CD4-positive, alpha-beta T cell treated with Interleukin-17A for 1 hour (primary cell): ENCODE data around the gene RTP5.
A peak's percentile ranks its signal among the peaks of the same experiment; 100 is the strongest.

ENCODE experiments used
- DNase-seq: peaks from one replicate; pipeline ENCODE4 v3.0.0-alpha.2; 2020

The RTP5 gene

DNA sequence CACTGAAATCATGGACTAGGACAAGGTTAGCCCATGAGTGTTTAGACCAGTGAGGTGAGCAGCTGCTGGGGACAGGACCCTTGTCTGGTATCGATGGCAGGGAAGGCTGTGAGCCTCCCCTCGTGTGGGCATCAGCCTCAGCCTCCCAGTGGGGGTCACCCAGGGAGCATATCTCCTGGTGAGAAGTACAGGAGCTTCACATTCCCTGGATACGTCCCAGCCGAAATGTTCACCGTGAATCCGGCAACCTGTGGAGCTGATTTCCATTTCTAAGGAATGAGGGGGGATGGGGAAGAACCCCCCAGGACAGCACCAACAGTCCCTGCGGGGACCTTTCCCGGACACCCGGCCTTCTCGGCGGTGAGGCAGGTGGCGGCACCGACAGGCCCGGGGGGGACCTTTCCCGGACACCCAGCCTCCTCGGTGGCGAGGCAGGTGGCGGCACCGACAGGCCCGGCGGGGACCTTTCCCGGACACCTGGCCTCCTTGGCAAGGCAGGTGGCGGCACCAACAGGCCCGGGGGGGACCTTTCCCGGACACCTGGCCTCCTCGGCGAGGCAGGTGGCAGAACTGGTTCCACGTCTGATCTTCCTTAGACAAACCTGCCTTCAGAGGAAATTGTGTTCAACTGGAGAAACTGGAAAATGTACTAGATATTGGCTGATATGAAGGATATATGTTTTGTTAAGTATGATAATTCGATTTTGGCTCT is 21.2 kb downstream of the RTP5 start:
- no peak for DNase-seq

DNA sequence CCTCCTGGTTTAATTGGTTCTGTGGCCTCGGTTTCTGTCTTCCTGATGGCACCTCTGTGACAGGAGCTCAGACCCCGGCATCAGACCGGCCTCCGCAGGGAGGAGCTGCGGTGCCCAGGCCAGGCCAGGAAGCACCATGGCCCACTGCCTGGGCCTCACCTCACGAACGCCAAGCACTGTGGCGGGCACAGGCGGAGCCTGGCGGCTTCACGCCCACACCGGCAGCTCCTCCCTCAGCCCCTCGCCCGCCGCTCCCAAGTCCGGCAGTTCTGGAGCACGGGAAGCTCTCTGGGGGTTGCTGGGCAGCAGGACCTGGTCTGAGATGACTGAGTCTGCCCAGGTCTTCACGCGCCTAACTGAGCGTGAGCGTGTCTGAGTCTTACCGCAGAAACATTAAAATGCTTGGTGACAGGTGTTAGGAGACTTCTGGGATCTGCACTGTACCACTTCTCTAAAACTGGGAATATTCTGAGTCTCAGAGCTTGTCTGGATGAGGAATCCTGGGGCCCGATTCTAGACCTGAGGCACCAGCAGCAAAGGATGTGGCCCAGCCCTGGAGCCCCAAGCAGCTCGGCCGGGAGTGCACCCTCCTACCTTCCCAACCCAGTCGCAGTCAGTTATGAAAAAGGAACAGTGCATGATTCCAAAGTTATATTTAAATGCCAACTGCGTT is 21.9 kb downstream of the RTP5 start:
- no peak for DNase-seq

DNA sequence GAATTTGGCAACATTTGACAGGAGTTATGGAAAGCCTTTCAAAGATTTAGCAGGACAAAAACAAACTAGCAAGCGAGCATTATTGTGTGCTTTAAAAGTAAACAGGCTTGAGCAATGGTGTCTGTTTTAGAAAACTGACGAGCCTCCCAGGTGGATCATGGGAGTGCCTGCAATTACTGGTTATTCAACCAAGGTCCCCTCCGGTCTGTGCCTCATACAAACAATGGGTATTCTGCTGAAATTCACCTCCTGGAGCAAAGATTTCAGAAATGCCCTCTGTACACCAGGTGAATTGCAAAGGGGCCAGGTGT is 22.4 kb downstream of the RTP5 start:
- no peak for DNase-seq

DNA sequence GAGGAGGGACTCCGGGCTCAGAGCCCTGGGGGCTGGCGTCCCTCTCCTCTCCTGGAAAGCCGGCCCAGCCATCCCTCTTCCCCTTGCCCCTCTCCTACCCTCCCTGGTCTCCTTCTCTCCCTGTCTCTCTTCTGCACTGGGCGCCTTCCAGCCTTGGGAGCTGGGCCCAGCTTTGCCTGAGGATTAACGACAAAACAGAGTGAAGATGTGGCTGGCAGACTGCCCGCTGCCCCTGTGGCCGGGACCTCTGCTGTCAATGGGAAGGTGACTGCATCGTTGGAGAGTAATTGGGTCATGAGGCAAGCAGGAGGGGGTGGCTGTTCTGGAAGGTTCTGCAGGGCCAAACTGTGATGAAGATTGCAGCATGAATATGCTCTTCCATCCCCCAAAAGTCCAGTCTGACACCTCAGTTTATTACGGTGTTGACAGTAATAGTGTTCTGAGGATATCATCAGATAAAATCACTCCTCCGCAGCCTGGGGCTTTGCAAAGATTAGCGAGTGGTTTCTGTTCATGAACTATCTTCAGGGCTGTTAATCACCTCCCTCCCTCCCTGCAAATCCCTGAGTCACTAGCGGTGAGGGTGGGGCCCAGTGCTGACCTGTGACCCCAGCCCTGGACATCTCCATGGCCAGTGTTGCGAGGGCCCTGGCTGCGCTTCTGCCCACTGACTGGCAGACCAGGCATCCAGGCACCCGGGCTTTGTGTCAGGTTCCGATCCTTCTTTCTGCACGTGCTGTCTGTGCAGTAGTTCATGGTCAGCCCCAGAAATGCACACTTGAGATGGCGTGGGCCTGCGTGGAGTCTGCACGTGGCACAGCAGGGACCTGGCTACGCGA is 23.0 kb downstream of the RTP5 start:
- DNase-seq = no peak

DNA sequence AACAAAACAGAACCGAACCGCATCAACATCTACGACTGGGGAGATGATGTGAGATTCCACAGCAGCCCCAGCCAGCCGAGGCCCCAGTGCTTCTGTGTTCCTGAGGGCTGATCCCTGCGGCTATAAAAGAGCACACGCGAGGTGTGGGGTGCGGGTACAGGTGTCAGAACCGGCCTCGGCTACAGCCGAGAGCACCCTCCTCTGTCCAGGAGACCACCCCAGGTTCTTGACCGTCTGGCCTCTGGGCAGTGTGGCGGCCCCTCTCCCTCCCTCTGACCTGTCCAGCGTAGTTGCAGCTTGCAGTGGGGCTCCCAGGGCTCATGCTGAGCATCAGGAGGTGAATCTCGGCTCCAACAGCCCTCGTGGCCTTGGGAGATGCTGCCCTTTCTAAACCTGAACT is 23.7 kb downstream of the RTP5 start:
- no peak for DNase-seq

DNA sequence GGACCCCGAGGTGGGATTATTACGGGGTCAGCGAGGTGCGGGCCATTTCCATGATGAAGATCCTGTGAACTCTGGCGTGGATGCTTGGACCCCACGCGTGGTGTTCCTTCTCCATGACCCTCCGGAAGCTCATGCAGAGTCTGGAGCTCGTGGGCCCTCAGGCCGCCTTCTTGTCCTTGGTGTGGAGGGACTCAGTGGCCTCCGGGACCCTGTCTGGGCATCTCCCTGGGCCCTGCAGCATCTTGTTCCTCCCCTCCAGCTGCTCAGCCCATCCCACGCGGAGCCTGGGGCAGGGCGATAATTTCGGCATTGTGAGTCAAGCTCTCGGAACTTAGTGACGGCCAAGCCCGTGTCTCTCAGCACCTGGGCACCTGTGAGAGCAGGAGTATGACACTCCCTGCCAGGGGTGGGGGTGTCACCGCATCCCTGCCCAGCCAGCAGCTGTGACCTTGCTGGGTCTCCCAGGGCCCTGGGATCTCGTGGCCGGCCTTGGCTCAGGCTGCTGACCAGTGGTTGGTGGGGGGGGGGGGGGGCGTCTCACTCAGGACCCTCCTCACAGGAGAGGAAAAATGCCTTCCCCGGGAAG is 24.6 kb downstream of the RTP5 start:
- no peak for DNase-seq

DNA sequence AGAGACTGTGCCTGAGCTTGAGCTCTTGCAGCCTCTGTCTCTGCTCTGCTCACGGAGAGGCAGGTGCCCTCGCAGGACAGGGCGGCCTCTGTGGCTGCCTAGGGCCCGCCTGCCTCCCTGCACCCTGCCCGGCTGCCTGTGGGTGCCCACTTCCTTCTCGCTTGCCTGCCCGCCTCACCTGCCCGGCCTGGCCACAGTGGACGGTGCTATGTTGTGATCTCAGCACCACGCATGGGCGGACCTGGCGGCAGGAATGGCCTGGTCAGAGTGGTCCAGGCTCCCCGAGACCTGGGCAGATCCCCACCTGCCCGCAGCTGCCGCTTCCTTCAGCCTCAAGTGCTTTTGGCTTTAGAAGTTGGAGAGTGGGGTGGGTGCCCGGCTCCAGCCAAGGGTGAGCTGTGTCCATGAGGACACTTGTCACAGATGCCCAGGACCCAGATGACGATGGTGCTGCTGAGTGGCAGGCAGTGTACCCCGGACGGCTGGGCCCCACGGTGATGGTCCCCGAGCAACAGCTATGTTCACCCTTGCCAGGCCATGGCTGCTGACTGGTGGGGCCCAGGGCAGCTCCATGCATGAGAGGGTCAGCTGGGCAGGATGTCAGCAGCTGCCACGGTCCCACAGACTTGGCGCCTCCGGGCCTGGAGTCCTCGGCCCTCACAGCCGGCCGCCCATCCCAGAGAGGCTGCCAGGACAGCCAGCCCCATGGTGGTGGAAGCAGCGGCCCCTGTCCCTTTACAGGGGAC is 25.3 kb downstream of the RTP5 start:
- no peak for DNase-seq

DNA sequence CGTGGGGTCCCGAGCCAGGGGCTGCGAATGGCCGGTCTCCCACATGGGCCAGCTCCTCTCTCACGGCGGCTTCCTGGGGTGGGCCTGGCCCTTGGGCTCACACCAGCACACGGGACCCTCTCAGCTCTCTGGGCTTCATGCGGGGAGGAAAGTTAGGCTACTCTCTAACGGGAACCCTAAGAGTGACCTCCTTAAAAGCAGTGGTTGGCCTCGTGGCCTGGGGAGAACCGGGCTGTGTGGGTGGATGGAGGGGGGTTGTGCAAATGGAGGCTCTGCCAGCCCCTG is 25.8 kb downstream of the RTP5 start:
- DNase-seq = no peak

DNA sequence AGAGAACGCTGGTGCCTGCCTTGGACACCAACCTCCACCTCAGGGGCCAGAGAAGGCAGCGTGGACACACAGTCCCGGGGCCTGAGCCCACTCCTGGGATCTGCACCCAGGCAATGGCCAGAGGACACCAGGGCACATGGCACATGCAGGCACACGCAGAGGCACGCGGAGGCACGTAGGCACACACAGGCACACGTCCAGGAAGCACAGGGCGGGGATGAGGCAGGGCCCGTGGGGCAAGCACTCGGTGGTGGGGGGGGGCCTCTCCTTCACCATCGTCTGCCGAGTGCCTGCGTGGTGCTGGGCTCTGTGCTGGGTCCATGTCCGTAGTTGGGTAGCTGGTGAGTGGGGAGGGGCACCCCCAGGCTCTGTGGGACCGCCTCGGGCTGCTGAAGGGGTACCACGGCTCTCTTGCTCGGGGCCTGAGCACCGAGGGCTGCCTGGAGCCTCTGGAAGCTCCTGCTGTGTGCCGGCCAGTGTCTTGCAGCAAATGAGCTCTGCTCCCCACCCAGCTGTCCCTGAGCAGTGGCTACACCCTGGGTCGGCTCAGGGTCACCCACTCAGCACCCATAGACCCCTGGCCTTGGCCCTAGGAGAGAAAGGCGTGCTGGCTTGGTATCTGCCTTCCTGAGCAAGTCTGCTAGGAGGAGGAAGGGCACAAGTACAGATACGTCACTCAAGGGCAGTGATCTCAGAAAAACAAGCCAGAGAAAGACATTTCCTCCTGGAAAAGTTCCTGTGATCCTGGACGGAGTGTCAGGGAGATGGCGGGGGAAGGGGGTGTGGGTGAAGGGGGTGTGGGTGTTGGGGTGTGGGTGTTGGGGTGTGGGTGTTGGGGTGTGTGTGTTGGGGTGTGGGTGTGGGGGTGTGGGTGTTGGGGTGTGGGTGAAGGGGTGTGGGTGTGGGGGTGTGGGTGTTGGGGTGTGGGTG is 26.4 kb downstream of the RTP5 start:
- DNase-seq = peak; percentile 47

DNA sequence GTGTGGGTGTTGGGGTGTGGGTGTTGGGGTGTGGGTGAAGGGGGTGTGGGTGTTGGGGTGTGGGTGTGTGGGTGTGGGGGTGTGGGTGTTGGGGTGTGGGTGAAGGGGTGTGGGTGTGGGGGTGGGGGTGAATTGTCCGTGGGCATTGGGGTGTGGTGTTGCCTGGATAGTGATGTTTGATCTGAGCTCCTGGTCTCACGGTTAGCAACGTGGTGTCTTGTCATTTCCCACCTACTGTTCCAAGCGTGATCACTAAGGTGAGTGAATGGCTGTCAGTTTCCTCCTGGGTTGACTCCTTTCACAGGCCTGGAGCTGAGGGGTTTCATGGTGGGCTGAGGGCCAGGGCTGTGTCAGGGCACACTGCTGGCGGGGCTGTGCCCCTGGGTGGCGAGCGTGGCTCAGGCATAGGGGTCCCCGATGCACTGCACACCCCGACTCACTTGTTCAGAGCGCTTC is 27.2 kb downstream of the RTP5 start:
- DNase-seq = no peak

DNA sequence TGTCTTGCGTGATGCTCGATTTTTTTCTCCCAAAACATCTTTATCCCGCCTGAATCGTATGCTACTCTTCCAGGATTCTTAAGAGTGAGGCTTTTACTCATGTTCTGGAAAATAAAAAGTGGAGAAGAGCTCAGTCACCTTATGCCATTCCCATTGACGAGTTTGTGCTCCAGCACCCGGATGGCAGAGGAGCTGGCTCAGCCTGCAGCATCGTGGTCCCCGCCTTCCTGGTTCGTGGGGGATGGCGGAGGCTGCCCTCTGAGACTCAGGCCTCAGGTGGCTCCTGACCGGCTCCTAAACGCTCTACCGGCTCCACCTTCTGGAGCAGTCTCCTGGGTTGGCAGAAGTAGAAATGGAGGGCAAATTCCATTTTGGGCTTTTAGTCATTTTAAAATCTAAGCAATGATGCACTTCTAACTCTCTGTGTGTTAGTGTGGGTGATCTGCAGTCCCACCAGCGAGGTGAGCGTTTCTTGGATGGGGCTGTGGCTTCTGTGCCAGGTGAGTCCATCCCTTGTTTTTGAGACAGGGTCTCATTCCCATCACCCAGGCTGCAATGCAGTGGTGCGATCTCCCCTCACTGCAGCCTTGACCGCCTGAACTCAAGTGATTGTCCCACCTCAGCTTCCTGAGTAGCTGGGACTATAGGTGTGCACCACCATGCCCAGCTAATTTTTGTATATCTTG is 27.8 kb downstream of the RTP5 start:
- no peak for DNase-seq

DNA sequence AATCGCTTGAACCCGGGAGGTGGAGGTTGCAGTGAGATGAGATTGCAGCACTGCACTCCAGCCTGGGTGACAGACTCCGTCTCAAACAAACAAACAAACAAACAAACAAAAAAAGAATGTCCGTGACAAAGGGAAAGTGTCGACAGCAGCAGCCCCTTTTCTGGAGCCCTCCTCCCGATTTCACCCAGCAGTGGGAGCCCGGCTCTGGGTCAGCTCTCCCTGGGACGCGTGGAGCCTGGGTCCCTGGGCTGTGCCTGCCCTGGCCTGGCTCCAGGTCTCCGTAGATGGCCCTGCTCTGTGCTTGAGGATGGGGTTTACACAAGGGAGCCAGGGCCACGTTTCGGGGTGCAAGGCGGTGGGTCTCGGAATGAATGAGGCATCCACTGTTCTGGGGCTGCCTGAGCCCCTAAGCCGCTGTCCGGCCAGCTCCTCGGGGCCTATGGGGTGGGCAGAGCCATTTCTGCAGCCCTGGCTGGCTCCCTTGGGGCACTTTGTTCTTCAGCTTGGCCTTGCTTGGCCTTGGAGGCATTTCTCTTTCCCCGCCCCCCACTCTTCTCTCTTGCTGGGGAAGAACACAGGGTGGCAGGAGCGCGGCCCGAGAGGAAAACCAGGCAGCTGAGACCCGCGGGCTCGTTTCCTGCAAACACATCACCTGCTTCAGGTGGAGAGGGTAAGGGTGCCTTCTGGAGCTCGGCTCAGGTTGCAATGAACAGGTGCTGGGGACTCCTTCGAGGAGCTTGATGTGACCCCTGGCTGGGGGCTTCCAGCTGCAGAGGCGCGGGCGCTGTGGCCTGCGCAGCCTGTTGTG is 29.1 kb downstream of the RTP5 start:
- no peak for DNase-seq

DNA sequence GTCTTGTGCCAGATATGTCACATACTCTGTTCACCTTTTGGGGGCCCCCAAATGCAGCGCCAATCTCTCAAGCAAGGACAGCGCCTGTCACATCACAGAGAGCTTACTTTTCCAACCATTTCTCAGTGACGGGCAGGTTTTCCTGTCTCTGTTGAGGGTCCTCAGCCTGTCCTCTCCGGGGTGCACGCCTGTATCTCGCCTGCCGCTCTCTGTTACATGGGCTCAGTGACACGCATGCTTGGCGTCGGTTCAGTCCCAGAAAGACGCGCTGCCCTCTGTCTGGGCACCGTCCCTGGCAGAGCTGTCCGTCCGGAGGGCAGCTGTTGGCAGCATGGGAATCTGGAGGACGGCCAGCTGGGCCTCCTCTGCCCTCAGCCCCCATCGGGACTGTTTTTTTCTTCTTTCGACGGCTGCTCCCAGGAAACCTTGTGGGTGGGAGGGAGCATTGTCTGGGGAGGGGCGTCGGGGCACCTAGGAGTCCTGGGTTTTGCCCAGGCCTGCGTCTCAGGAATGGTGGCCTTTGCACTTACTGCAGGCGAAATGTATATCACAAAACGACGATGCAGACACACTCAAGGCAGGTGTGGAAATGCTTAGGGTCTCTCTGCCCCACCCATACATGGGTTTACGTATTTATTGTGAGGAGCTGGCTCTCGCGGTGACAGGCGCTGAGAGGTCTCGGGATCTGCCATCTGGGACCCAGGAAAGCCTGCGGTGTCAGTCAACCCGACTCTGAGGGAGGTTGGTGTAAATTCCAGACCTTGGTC is 30.9 kb downstream of the RTP5 start:
- no peak for DNase-seq

DNA sequence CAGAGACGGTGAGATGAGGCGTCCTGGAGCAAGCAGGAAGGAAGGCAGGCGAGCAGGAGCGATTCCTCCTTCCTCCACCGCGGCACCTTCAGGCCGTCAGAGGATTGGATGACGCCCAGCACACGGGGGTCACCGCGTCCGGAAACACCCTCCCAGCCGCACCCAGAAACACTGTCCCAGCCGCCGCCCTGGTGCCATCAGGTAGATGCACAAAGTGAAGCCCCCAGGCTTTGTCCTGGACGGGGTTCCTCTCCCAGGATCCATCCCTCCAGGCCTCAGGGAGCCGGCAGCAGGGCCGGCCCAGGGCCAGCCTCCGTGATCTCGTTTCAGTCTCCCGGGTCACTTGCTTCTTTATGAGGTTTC is 31.5 kb downstream of the RTP5 start:
- no peak for DNase-seq

DNA sequence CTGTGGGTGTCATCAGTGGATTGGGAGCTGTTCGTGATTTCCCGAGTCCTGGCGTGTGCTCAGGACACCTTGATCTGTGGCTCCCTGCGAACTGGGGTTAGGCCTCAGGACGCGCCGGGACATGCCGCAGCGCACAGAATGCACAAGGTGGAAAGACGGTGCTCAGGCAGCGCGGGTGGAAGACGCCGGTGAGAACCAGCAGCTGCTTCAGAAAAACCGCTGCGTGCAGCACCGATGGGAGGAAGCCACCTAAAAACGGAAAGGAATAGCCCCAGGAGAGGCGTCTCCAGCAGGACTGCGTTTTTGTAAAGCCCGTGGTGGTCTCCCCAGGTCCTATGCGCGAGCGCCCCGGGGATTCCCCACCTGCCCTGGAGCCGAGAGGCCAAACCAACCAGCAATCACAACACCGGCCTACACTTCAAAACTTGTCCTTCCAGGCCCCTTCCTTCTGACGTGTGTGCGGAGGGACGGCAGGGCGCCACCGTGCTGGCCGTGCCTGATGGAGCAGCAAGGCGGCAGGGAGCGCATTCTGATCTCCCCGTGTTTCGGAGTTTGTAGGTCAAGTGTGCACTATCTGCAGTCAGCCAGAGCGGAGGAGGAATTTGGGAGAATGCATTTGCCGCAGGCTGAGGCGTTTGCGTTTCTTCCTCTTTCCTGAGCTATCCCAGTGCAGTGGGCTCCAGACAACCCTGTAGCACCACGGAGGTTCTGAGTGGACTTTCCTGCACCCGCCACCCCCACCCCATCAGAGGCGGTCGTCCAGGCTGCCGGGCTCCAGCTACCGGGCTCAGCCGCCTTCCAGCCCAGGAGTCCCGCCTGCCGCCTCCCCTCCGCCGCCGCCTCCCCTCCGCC is 32.2 kb downstream of the RTP5 start:
- DNase-seq = no peak

DNA sequence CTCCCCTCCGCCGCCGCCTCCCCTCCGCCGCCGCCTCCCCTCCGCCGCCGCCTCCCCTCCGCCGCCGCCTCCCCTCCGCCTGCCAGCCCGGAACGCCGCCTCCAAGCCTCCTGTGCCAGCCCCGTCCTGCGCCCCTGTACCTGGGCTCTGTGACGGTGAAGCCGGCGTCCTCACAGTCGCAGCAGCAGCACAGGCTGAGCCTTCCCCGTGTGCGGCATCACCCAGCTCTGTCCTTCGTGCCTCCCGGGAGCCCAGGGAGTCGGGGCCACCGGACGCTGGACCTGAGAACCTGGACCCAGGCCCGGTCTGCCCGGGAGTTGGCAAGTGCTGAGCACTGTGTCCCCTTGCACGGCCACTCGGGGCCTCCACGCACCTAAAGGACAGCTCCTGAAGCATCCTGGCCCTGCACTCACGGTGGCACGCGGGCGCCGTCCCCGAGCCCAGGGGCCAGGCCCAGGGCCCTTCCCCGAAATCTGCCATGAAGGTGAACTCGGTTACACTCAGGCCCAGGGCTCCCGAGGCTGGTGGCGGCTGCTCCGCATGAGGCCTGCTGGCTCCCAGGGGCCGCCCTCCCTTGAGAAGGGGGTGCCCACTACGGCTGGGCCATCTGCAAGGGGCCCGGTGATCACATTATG is 32.9 kb downstream of the RTP5 start:
- no peak for DNase-seq

DNA sequence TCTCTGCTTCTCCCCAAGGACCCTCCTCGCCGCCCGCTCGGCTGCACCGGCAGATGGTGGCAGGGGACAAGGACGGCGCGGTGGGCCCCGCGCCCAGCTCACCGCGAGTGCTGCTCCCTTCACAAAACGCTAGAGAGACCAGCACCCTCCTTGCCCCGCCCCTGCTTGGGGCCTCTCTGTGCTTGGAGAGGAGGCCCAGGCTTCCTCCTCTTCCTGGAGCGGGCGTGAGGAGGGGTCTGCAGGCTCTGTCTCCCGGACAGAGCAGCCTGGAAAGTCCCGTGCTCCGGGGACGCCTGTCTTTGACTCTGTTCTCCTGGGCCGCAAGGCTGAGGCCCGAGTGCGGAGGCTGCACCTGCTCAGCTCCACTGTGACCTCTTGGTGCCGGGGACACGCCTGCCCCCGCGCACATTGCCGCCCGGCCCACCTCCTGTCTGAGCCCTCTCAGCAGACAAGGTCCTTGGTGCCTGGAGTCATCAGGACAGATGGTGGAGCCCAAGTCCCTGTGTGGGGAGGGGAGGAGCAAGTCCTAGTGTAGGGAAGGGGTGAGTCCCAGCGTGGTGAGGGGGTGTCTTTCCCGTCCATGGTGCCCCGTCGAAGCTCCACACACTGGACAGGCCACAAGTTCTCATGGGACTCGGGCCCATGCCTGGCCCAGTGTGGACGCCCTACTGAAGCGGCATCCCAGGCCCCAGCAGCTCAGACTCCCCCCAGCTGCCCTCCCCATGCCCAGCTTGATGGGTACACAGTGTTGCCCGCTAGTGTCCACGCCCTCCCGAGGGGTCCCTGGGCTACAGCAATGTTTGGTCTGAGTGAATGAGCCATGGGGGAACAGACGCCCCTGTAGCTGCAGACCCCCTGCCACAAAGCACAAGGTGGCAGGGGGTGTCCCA is 33.8 kb downstream of the RTP5 start:
- no peak for DNase-seq
